Panc1 (cell line): ENCODE results near the gene RNF220. TPM values are rescaled to one million over a fixed set of nuclear protein-coding genes. Genes with fewer than 3 reads are reported as not detected.

Experiments used
- ATAC-seq: fragments of 200-7000 bp; cut with Tn5 transposase; 2 replicates; pipeline ENCODE4 v1.9.1; 2020; ENCODE audit warnings: mild to moderate bottlenecking, moderate library complexity
- BruUV-seq: library from RNA; stranded (reverse); fragments of 400-500 nt; replicated peaks from 2 replicates; lab custom pipeline; 2021; lab: Mats Ljungman, UMichigan
- CTCF ChIA-PET: fragments of 300-600 bp; sonication (Branson Sonifier 250); formaldehyde crosslinking; loops from one replicate; lab custom pipeline; 2022; ENCODE audit warnings: antibody characterized with exemption; lab: Charles Lee
- POLR2A ChIA-PET: fragments of 300-600 bp; sonication (Branson Sonifier 250); formaldehyde crosslinking; loops from one replicate; lab custom pipeline; 2022; ENCODE audit warnings: antibody characterized with exemption; lab: Charles Lee
- DNase-seq: peaks from one replicate; pipeline ENCODE4 v3.0.0-alpha.2; 2010; ENCODE audit warnings: low read depth, low spot score
- H3K27ac ChIP-seq: 2 replicates; pipeline ENCODE4 v1.5.1; 2011; ENCODE audit warnings: mild to moderate bottlenecking, low read length, inconsistent platforms
- H3K27me3 ChIP-seq: fragments of 200-500 bp; sonication (Bioruptor generic); 2 replicates; pipeline ENCODE4 v1.6.0; 2014; ENCODE audit warnings: low read length, inconsistent platforms; ENCODE audit not compliant: control insufficient read depth, insufficient read depth
- H3K36me3 ChIP-seq: fragments of 200-500 bp; sonication (Bioruptor generic); 2 replicates; pipeline ENCODE4 v1.5.1; 2014; ENCODE audit warnings: inconsistent platforms, mild to moderate bottlenecking, low read length, moderate library complexity; ENCODE audit not compliant: control insufficient read depth, insufficient read depth
- H3K4me1 ChIP-seq: 2 replicates; pipeline ENCODE4 v1.5.1; 2011; ENCODE audit warnings: inconsistent platforms, mild to moderate bottlenecking, low read length, moderate library complexity; ENCODE audit not compliant: control insufficient read depth, insufficient read depth
- H3K4me3 ChIP-seq, 2 experiments: 2 replicates each; pipeline ENCODE4 v1.5.1; 2011 to 2012; ENCODE audit warnings: low read depth in 2 of 2, low read length in 2 of 2, mild to moderate bottlenecking in 2 of 2, inconsistent platforms in 1 of 2, moderate library complexity in 1 of 2
- H3K9me3 ChIP-seq: fragments of 200-500 bp; sonication (Bioruptor generic); 2 replicates; pipeline ENCODE4 v1.5.1; 2014; ENCODE audit warnings: low read depth, mild to moderate bottlenecking, inconsistent platforms, low read length, moderate library complexity; ENCODE audit not compliant: control insufficient read depth, insufficient read depth
- CTCF ChIP-seq: fragments of 450-650 bp; IDR thresholded peaks from 2 replicates; pipeline ENCODE4 v1.5.1; 2017; ENCODE audit warnings: mild to moderate bottlenecking
- POLR2AphosphoS5 ChIP-seq: IDR thresholded peaks from 2 replicates; pipeline ENCODE4 v1.6.1; 2012; ENCODE audit warnings: mild to moderate bottlenecking, low read depth, low read length, moderate library complexity
- REST ChIP-seq, 2 experiments: IDR thresholded peaks; 2 replicates each; pipeline ENCODE4 v1.6.1; 2011 to 2012; ENCODE audit warnings: low read depth in 2 of 2, control low read depth in 1 of 2, low read length in 1 of 2, mild to moderate bottlenecking in 1 of 2, moderate library complexity in 1 of 2; ENCODE audit not compliant: insufficient read depth in 1 of 2
- SIN3A ChIP-seq: IDR thresholded peaks from 2 replicates; pipeline ENCODE4 v1.6.1; 2012; ENCODE audit warnings: low read depth, mild to moderate bottlenecking, low read length, moderate library complexity, borderline replicate concordance; ENCODE audit not compliant: insufficient read depth
- TCF7L2 ChIP-seq: IDR thresholded peaks from 2 replicates; pipeline ENCODE4 v1.6.1; 2011; ENCODE audit warnings: mild to moderate bottlenecking, low read depth, low read length, inconsistent platforms
- in situ Hi-C: cut with HindIII; loops from 2 replicates; pipeline ENCODE4 v1.10.0; 2016; ENCODE audit warnings: low sequenced_read_pairs, low pct_unique_long_range_greater_than_20kb
- intact Hi-C: fragments of 100-400 bp; cut with micrococcal nuclease; formaldehyde crosslinking; loops from one replicate; pipeline ENCODE4 v1.10.0; 2022; ENCODE audit not compliant: unreplicated experiment
- total RNA-seq: library from RNA; stranded (reverse); gene quantifications from one replicate; pipeline ENCODE4 v1.2.1, GENCODE V29; 2021; ENCODE audit not compliant: unreplicated experiment

The RNF220 gene
- total RNA-seq, 1 experiment from 2014 or later, result 64.9 TPM

- ChIA-PET POLR2A (no interaction called here), CTCF (no interaction called here)
- TF ChIP-seq POLR2AphosphoS5 (no peak), TCF7L2 (no peak), REST (IDR thresholded peaks at IDR 0.05; ENCODE audit: insufficient read depth in 1 of 2, low read depth in 2 of 2, low read length in 1 of 2) (no peak), CTCF (no peak), SIN3A (no peak)
- no TSS peak for BruUV-seq
- no peak for ATAC-seq
- Histone ChIP-seq H3K27me3 (no peaks in the 10 kb centered on the region), H3K27ac (no peak overlapping the region), H3K9me3 (no peaks in the 10 kb centered on the region), H3K4me1 (peaks cover 14% of the 10 kb centered on the region), H3K4me3 (no peak overlapping the region), H3K36me3 (no peaks in the 10 kb centered on the region)
- in situ Hi-C loops, result no loop called here
- no peak for DNase-seq
- intact Hi-C loops, result no loop called here
These were observed 185.4 kb downstream of the RNF220 start for GRCh38 chr1:44590475-44590874.

- Histone ChIP-seq H3K4me3 (no peak overlapping the region), H3K9me3 (no peaks in the 10 kb centered on the region), H3K4me1 (peaks cover 11% of the 10 kb centered on the region), H3K27ac (no peak overlapping the region), H3K27me3 (no peaks in the 10 kb centered on the region), H3K36me3 (no peaks in the 10 kb centered on the region)
- intact Hi-C loops (no loop called here), in situ Hi-C loops (no loop called here)
- ATAC-seq, result no peak
- no peak for DNase-seq
- no peak for TF ChIP-seq CTCF
- TF ChIP-seq REST (IDR thresholded peaks at IDR 0.05; ENCODE audit: insufficient read depth in 1 of 2, low read depth in 2 of 2, low read length in 1 of 2), result no peak
- no peak for TF ChIP-seq POLR2AphosphoS5
- no peak for TF ChIP-seq TCF7L2
- TF ChIP-seq SIN3A, result no peak
- CTCF ChIA-PET, result interaction anchor here (1.6 kb wide), 1 partner anchor 373 kb away, joined by 5 read pairs; no protein-coding TSS in a partner anchor
- POLR2A ChIA-PET, result no interaction called here
- no TSS peak for BruUV-seq
These were observed 186.3 kb downstream of the RNF220 start for GRCh38 chr1:44591381-44591780.
